ENCODE results near the gene DNAH2. TPM values are rescaled to one million over a fixed set of nuclear protein-coding genes. Genes with fewer than 3 reads are reported as not detected.

DNAH2 gene
- total RNA-seq, 3 donors from 2014 or later = 0.16 to 1.5 (median 0.98) TPM

DNA sequence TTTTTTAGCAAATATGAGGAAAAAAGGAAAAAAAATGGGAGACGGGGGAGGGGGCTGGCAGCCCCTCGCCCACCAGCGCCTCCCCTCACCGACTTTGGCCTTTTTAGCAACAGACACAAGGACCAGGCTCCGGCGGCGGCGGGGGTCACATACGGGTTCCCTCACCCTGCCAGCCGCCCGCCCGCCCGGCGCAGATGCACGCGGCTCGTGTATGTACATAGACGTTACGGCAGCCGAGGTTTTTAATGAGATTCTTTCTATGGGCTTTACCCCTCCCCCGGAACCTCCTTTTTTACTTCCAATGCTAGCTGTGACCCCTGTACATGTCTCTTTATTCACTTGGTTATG lies 136.1 kb downstream of the DNAH2 start:
- no peak for DNase-seq (ENCODE audit: low spot score in 2 of 2)
- Histone ChIP-seq H3K4me1 (peaks cover 8 to 12% of the 10 kb centered on the region in 2 donors), H3K36me3 (no peaks in the 10 kb centered on the region), H3K4me3 (no peak overlapping the region), H3K9me3 (no peaks in the 10 kb centered on the region), H3K27me3 (no peaks in the 10 kb centered on the region), H3K27ac (no peak overlapping the region)
- TF ChIP-seq POLR2A (IDR thresholded peaks at IDR 0.05) (no peak), POLR2AphosphoS5 (IDR thresholded peaks at IDR 0.05) (no peak)
- TF ChIP-seq, protein P1, sequence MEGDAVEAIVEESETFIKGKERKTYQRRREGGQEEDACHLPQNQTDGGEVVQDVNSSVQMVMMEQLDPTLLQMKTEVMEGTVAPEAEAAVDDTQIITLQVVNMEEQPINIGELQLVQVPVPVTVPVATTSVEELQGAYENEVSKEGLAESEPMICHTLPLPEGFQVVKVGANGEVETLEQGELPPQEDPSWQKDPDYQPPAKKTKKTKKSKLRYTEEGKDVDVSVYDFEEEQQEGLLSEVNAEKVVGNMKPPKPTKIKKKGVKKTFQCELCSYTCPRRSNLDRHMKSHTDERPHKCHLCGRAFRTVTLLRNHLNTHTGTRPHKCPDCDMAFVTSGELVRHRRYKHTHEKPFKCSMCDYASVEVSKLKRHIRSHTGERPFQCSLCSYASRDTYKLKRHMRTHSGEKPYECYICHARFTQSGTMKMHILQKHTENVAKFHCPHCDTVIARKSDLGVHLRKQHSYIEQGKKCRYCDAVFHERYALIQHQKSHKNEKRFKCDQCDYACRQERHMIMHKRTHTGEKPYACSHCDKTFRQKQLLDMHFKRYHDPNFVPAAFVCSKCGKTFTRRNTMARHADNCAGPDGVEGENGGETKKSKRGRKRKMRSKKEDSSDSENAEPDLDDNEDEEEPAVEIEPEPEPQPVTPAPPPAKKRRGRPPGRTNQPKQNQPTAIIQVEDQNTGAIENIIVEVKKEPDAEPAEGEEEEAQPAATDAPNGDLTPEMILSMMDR (IDR thresholded peaks at IDR 0.05) = no peak
- intact Hi-C loops (cut with DNase I; ENCODE audit: low total_unique reads) = no loop called here

DNA sequence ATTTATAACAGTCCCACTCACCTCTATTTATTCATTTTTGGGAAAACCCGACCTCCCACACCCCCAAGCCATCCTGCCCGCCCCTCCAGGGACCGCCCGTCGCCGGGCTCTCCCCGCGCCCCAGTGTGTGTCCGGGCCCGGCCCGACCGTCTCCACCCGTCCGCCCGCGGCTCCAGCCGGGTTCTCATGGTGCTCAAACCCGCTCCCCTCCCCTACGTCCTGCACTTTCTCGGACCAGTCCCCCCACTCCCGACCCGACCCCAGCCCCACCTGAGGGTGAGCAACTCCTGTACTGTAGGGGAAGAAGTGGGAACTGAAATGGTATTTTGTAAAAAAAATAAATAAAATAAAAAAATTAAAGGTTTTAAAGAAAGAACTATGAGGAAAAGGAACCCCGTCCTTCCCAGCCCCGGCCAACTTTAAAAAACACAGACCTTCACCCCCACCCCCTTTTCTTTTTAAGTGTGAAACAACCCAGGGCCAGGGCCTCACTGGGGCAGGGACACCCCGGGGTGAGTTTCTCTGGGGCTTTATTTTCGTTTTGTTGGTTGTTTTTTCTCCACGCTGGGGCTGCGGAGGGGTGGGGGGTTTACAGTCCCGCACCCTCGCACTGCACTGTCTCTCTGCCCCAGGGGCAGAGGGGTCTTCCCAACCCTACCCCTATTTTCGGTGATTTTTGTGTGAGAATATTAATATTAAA lies 136.7 kb downstream of the DNAH2 start:
- H3K27ac ChIP-seq = no peak overlapping the region
- intact Hi-C loops (cut with DNase I; ENCODE audit: low total_unique reads) = no loop called here

DNA sequence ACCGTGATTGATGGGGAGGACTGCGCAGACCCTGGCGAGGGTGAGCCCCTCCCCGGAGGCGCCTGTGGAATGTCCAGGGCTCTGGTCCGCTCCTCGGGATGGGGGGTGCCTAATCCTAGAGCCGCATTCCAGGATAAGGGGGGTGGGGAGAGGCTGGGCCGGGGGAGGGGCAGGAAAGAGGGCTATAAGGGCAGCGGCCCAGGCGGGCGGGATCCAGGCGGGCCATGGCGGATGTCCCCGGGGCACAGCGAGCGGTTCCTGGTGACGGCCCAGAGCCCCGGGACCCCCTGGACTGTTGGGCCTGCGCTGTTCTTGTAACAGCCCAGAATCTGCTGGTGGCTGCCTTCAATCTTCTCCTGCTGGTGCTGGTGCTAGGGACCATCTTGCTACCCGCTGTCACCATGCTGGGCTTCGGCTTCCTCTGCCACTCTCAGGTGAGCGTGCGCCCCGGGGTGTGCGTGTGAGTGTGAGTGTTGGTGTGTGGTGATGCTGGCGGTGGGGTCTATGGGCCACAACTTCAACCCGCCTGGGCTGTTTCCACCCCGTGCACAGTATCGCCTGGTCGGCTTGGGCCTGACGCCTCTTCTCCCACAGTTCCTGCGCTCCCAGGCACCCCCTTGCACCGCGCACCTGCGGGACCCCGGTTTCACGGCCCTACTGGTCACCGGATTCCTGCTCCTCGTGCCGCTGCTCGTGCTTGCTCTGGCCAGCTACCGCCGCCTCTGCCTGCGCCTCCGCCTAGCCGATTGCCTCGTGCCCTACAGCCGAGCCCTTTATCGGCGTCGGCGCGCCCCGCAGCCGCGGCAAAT lies 137.5 kb downstream of the DNAH2 start, which contains the start of gene TMEM88:
TMEM88 (plus strand) TSS at position 216 of the 809 bp plus-strand sequence; CDS start at position 225, 9 bp downstream.
- peaks cover 8 to 21% of the 10 kb centered on the region in 2 donors for H3K4me1 ChIP-seq
- H3K27me3 ChIP-seq = no peaks in the 10 kb centered on the region
- peak within 1 kb of the TSS; percentile 55 to 87 (median 73) for H3K4me3 ChIP-seq
- peak in 1 of 2 donors; percentile 50 for DNase-seq (ENCODE audit: low spot score in 2 of 2)
- TF ChIP-seq, protein P1 (IDR thresholded peaks at IDR 0.05) = no peak
- TF ChIP-seq POLR2AphosphoS5 (IDR thresholded peaks at IDR 0.05) (no peak), POLR2A (IDR thresholded peaks at IDR 0.05) (no peak)
- no peaks in the 10 kb centered on the region for H3K36me3 ChIP-seq
- no peaks in the 10 kb centered on the region for H3K9me3 ChIP-seq
- intact Hi-C loops (cut with DNase I; ENCODE audit: low total_unique reads) = loop anchor here (1.0 to 5.0 kb wide), 2 partner anchors 48 to 187 kb away; no protein-coding TSS in a partner anchor
- peak within 1 kb of the TSS; percentile 95 to 97 for H3K27ac ChIP-seq

More for the DNA sequence above, 136.7 kb downstream of the DNAH2 start:
- peak in 1 of 2 donors; percentile 19 for DNase-seq (ENCODE audit: low spot score in 2 of 2)
- TF ChIP-seq POLR2AphosphoS5 (IDR thresholded peaks at IDR 0.05) = no peak
- TF ChIP-seq, protein P1 (IDR thresholded peaks at IDR 0.05) = no peak
- TF ChIP-seq POLR2A (IDR thresholded peaks at IDR 0.05) = no peak
- H3K36me3 ChIP-seq = no peaks in the 10 kb centered on the region
- H3K27me3 ChIP-seq = no peaks in the 10 kb centered on the region
- no peaks in the 10 kb centered on the region for H3K9me3 ChIP-seq
- no peak overlapping the region for H3K4me3 ChIP-seq
- peaks cover 8 to 18% of the 10 kb centered on the region in 2 donors for H3K4me1 ChIP-seq

DNA sequence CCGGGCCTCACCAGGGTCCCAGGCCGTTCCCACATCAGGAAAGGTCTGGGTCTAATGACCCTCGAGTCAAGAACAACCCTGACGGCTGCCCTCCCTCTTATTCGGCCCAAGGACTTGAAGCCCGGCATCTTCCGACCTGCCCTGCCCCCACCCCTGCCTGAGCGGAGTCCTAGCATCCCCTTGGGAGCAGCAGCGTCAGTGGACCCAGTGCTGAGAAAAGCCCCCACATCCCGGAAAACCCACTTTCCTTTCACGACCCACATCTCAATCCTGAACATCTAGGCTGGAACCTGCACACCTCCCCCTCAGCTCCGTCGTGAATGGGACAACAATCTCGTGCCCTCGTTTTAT lies 138.1 kb downstream of the DNAH2 start:
- intact Hi-C loops (cut with DNase I; ENCODE audit: low total_unique reads) = loop anchor here (1.0 to 5.0 kb wide), 2 partner anchors 48 to 187 kb away; no protein-coding TSS in a partner anchor
- Histone ChIP-seq H3K27ac (peak overlapping the region; percentile 95 to 97), H3K27me3 (no peaks in the 10 kb centered on the region), H3K9me3 (no peaks in the 10 kb centered on the region), H3K4me3 (peak overlapping the region; percentile 55 to 87 (median 73)), H3K4me1 (peaks cover 8 to 21% of the 10 kb centered on the region in 2 donors), H3K36me3 (no peaks in the 10 kb centered on the region)
- TF ChIP-seq POLR2A (IDR thresholded peaks at IDR 0.05) (no peak), POLR2AphosphoS5 (IDR thresholded peaks at IDR 0.05) (no peak)
- TF ChIP-seq, protein P1 (IDR thresholded peaks at IDR 0.05) = no peak
- DNase-seq (ENCODE audit: low spot score in 2 of 2) = peak in 1 of 2 donors; percentile 51

Data from breast epithelium (tissue), 4 donors.